Psoas muscle (tissue), 8 donors: ENCODE results near the gene HSFX2. TPM values are rescaled to one million over a fixed set of nuclear protein-coding genes. Genes with fewer than 3 reads are reported as not detected.
"Not testable (repeated sequence)": the region's sequence is repeated elsewhere in the genome, so short reads cannot be mapped to it uniquely, and the experiment has no call there.

Source experiments
- ATAC-seq, 4 donors: fragments of 200-7000 bp; cut with Tn5 transposase; one replicate each; pipeline ENCODE4 v1.9.1; 2020; ENCODE audit warnings: moderate library complexity in 3 of 4, mild to moderate bottlenecking in 2 of 4
- DNase-seq, 2 donors: peaks; one replicate each; pipeline ENCODE4 v3.0.0-alpha.2; 2020
- H3K27ac ChIP-seq: fragments of 200-600 bp; one replicate; pipeline ENCODE4 v1.8.0; 2022
- H3K27me3 ChIP-seq, 3 donors: fragments of 200-600 bp in 1 of 3; one replicate each; pipeline versions ENCODE4 v1.6.1 to v1.8.0; 2013 to 2022; ENCODE audit warnings: low read length in 2 of 3, mild to moderate bottlenecking in 2 of 3, moderate library complexity in 1 of 3; ENCODE audit not compliant: insufficient read depth in 3 of 3
- H3K36me3 ChIP-seq, 2 donors: fragments of 200-600 bp in 1 of 2; one replicate each; pipeline versions ENCODE4 v1.6.1 to v1.8.0; 2013 to 2022; ENCODE audit warnings: low read depth in 1 of 2, mild to moderate bottlenecking in 1 of 2, moderate library complexity in 1 of 2; ENCODE audit not compliant: insufficient read depth in 1 of 2
- H3K4me1 ChIP-seq: fragments of 200-600 bp; one replicate; pipeline ENCODE4 v1.8.0; 2022
- H3K4me3 ChIP-seq: fragments of 200-600 bp; one replicate; pipeline ENCODE4 v1.8.0; 2022; ENCODE audit warnings: mild to moderate bottlenecking
- H3K9me3 ChIP-seq: fragments of 200-600 bp; one replicate; pipeline ENCODE4 v1.8.0; 2022
- WGBS, 3 donors: extraction: QIAGEN DNeasy Blood & Tissue Kit; methylation state at CpG; one replicate each; pipeline versions ENCODE4 v1.1.6 to v1.1.7; 2013; 5-methylcytosine and 5-hydroxymethylcytosine counted together
- intact Hi-C, 2 donors: fragments of 100-400 bp; cut with DNase I; formaldehyde crosslinking; loops; one replicate each; pipeline versions ENCODE4 v1.11.0 to v1.14.2; 2022
- polyA plus RNA-seq, 3 donors: library from polyadenylated mRNA; stranded (reverse); fragments of 200-250 nt; gene quantifications; one replicate each; pipeline ENCODE4 v1.2.3, GENCODE V29; 2013
- total RNA-seq, 4 donors: library from RNA; stranded (reverse); fragmentation: NEBNext Ultra II Directional in 2 of 4; extraction: Animal tissue kit (Norgen Biotek cat#: 25700) in 2 of 4; gene quantifications; one replicate each; pipeline versions ENCODE4 v1.2.1 to v1.2.4, GENCODE V29; 2021 to 2023
- TF ChIP-seq, protein P1 (sequence below): fragments of 200-600 bp; IDR thresholded peaks from one replicate; pipeline ENCODE4 v1.8.0; 2022; ENCODE audit warnings: antibody characterized with exemption
- donor health status: healthy with polysubstance abuse.
- donor health status: DM: no; HTN: no; CAD: no; lungs with moderate emphysema.
- donor health status: Bipolar disorder and iron deficiency.
- donor health status: healthy.
- donor health status: DM: yes; HTN: yes; CAD: no.
- donor health status: DM: no; HTN: no; CAD: no.
- donor health status: DM: no; HTN: no; CAD: no.
- donor health status: DM: yes; HTN: yes; CAD: no.

The HSFX2 gene
- total and polyA plus RNA-seq, 7 donors = 0.14 to 1.8 (median 0.41) TPM; not detected in 2

DNA sequence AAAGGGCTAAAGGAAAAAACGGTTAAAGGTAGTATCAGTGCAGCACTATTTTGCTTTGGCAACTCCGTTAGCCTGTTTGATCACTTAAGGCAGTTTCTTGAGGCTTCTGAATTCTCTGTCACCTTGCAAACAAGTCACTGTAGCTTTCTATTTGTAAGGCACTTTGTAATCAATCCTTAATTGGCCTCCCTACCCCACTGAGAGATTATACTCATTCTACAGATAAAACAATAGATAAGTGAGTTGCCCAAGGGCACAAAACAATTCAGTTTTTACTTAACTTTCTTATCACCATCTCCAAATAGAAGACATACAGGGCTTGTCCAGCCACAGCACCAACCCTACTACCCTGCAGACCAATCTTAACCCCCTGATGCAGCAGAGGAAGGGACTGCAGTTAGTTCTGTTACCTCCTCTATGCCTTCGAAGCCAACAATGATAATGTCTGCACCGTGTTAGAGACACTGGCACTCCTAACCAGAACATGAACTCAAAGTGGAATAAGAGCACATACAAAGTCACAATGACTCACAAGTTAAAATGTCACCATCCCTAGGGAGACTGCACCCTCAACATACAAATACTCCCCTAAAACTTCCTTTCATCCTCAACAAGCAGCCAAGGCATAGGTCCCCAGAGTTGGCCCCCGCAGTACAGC is 34.7 kb upstream of the HSFX2 start:
- Histone ChIP-seq H3K27ac (no peak overlapping the region), H3K27me3 (no peaks in the 10 kb centered on the region), H3K4me1 (peaks cover 7% of the 10 kb centered on the region), H3K4me3 (peak overlapping the region; percentile 79), H3K36me3 (no peaks in the 10 kb centered on the region), H3K9me3 (no peaks in the 10 kb centered on the region)
- 62 to 82% (median 70%) methylated on average over 5 of the region's 5 CpGs for WGBS, 3 donors
- DNase-seq (no peak), ATAC-seq (peak in 1 of 4 donors; percentile 28)
- TF ChIP-seq, protein P1, sequence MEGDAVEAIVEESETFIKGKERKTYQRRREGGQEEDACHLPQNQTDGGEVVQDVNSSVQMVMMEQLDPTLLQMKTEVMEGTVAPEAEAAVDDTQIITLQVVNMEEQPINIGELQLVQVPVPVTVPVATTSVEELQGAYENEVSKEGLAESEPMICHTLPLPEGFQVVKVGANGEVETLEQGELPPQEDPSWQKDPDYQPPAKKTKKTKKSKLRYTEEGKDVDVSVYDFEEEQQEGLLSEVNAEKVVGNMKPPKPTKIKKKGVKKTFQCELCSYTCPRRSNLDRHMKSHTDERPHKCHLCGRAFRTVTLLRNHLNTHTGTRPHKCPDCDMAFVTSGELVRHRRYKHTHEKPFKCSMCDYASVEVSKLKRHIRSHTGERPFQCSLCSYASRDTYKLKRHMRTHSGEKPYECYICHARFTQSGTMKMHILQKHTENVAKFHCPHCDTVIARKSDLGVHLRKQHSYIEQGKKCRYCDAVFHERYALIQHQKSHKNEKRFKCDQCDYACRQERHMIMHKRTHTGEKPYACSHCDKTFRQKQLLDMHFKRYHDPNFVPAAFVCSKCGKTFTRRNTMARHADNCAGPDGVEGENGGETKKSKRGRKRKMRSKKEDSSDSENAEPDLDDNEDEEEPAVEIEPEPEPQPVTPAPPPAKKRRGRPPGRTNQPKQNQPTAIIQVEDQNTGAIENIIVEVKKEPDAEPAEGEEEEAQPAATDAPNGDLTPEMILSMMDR = no peak
- intact Hi-C loops = loop anchor here (10.0 kb wide), 3 partner anchors 85 to 125 kb away; partner anchors contain the start of genes IDS (in 1 of the 2) and MAGEA11 (in 1 of the 2)

DNA sequence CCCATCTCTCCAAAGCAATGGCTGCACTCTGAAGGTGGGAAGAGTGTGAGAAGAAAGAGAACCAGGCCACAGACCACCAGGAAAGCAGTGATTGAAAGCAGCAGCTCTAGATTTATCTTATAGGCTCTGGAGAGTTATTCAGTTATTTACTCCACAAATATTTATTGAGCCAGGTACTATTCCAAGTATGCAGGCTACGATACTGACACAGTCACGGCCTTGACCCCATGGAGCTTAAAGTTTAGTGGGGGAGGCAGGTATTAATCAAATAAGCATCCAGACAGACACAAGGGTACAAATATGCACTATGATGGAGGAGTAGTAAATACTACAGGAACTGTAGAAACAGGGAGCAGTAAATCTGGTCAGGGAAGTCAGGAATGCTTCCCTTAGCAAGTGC is 33.7 kb upstream of the HSFX2 start:
- TF ChIP-seq, protein P1 = no peak
- no peak overlapping the region for H3K27ac ChIP-seq
- WGBS, 3 donors = 66 to 89% (median 85%) methylated on average over 2 of the region's 2 CpGs
- no peaks in the 10 kb centered on the region for H3K9me3 ChIP-seq
- ATAC-seq (no peak), DNase-seq (no peak)
- no peaks in the 10 kb centered on the region for H3K27me3 ChIP-seq
- H3K4me1 ChIP-seq = peaks cover 16% of the 10 kb centered on the region
- H3K4me3 ChIP-seq = no peak overlapping the region
- intact Hi-C loops = no loop called here
- H3K36me3 ChIP-seq = no peaks in the 10 kb centered on the region

DNA sequence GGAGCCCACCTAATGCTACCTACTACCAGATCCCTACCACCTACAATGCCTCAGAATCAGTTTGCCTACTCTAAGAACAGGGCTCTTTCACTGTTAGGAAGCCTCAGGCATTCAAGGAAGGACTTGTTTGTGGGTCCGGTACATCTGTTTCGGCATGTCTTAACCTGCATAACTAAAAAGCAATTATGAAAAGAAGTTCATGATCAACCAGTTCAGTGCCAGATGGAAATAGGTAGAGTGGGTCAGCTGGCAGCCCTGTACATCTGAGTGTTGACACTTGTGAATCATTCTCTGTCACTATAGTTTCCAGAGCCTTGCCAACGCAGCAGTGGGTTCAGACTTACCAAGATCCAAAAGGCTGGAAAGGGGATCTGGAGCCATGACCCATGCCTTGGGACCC is 33.2 kb upstream of the HSFX2 start:
- H3K4me3 ChIP-seq = no peak overlapping the region
- H3K9me3 ChIP-seq = no peaks in the 10 kb centered on the region
- H3K4me1 ChIP-seq = peaks cover 21% of the 10 kb centered on the region
- TF ChIP-seq, protein P1 = no peak
- no peak for ATAC-seq
- no peaks in the 10 kb centered on the region for H3K27me3 ChIP-seq
- no peak for DNase-seq
- intact Hi-C loops = no loop called here
- H3K36me3 ChIP-seq = no peaks in the 10 kb centered on the region
- 78 to 100% (median 85%) methylated on average over 3 of the region's 3 CpGs for WGBS, 3 donors
- no peak overlapping the region for H3K27ac ChIP-seq

DNA sequence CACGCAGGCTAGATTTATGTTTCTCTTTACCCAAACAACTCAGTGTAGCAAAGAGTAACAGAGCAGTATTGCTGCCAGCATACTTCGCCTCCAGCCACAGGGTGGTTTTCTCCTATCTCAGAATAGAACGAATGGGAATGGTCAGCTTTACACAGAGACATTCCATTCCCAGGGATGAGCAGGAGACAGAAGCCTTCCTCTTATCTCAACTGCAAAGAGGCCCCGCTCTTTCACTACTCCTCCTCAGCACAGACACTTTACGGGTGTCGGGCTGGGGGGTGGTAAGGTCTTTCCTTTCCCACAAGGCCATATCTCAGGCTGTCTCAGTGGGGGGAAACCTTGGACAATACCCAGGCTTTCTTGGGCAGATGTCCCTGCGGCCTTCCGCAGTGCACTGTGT is 31.7 kb upstream of the HSFX2 start:
- DNase-seq, H3K27me3 ChIP-seq, H3K4me3 ChIP-seq, ATAC-seq, intact Hi-C loops, H3K9me3 ChIP-seq, H3K36me3 ChIP-seq, H3K27ac ChIP-seq: not testable (repeated sequence)
- peaks cover 22% of the 10 kb centered on the region for H3K4me1 ChIP-seq
- WGBS, 3 donors = 74 to 79% (median 75%) methylated on average over 8 of the region's 8 CpGs

DNA sequence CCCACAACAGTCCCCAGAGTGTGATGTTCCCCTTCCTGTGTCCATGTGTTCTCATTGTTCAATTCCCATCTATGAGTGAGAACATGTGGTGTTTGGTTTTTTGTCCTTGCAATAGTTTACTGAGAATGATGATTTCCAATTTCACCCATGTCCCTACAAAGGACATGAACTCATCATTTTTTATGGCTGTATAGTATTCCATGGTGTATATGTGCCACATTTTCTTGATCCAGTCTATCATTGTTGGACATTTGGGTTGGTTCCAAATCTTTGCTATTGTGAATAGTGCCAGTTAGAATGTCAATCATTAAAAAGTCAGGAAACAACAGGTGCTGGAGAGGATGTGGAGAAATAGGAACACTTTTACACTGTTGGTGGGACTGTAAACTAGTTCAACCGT is 24.5 kb upstream of the HSFX2 start:
- H3K27ac ChIP-seq, H3K9me3 ChIP-seq, H3K27me3 ChIP-seq, ATAC-seq, H3K4me3 ChIP-seq, H3K36me3 ChIP-seq, intact Hi-C loops, DNase-seq: not testable (repeated sequence)
- H3K4me1 ChIP-seq = peaks cover 15% of the 10 kb centered on the region
- no CpG with 5 or more reads among the region's 1 CpG for WGBS, 3 donors

DNA sequence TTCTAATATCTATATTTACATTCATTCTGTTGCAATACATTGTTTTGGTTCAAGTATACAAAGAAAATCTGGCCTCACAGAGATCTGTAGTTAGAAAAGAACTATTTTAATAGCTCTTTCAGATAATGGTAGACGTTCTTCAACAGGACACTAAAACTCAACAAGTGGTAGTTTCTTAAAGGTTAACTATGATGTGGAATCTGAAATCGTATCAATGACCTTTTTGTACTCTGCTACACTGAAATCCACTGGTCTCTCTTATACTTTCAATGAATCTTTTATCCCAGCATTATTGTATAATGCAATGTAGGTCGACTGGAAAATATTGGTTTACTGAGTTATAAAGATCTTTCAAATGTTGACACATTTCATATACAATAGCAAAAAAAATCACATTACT is 23.8 kb upstream of the HSFX2 start:
- Histone ChIP-seq H3K27ac (no peak overlapping the region), H3K4me1 (peaks cover 7% of the 10 kb centered on the region), H3K27me3 (no peaks in the 10 kb centered on the region), H3K4me3 (no peak overlapping the region), H3K9me3 (no peaks in the 10 kb centered on the region), H3K36me3 (no peaks in the 10 kb centered on the region)
- 64 to 90% (median 87%) methylated on average over 3 of the region's 3 CpGs for WGBS, 3 donors
- no peak for ATAC-seq
- no peak for DNase-seq
- TF ChIP-seq, protein P1 = no peak
- intact Hi-C loops = no loop called here
